NCI-H1417 treated with DMSO at 0.1 percent for 48 hours (cell line): ENCODE measurements around the gene SCRN2.
A peak's percentile ranks its signal among the peaks of the same experiment; 100 is the strongest.

Experiments
- DNase-seq: peaks from one replicate; lab custom pipeline; 2025; lab: John Stamatoyannopoulos, UW

Gene SCRN2

GRCh38 chr17:47840742-47841487 is at the start of gene SCRN2:
SCRN2 (minus strand) TSS chr17:47841273; CDS start chr17:47840843, 430 bp downstream.
- DNase-seq, result no peak

- peak; percentile 18 for DNase-seq
Measured at GRCh38 chr17:47889734-47890529, 48.9 kb upstream of the SCRN2 start.

- DNase-seq, result no peak
Measured at GRCh38 chr17:47888293-47888692, 47.2 kb upstream of the SCRN2 start.

- DNase-seq, result no peak
Measured at GRCh38 chr17:47884905-47885730, 44.0 kb upstream of the SCRN2 start.

- no peak for DNase-seq
Measured at GRCh38 chr17:47884427-47884740, 43.3 kb upstream of the SCRN2 start.

GRCh38 chr17:47883589-47884426 is 42.7 kb upstream of the SCRN2 start:
- DNase-seq, result no peak

GRCh38 chr17:47882695-47883588 is 41.9 kb upstream of the SCRN2 start:
- no peak for DNase-seq

GRCh38 chr17:47882247-47882646 is 41.2 kb upstream of the SCRN2 start:
- no peak for DNase-seq

GRCh38 chr17:47879776-47880454 is 38.8 kb upstream of the SCRN2 start:
- DNase-seq, result no peak

- no peak for DNase-seq
Measured at GRCh38 chr17:47879028-47879585, 38.0 kb upstream of the SCRN2 start.

GRCh38 chr17:47878203-47879027 is 37.3 kb upstream of the SCRN2 start:
- no peak for DNase-seq

- DNase-seq, result no peak
Measured at GRCh38 chr17:47877368-47878034, 36.4 kb upstream of the SCRN2 start.

GRCh38 chr17:47875011-47875985 is 34.2 kb upstream of the SCRN2 start:
- DNase-seq, result no peak

GRCh38 chr17:47873200-47874090 is 32.4 kb upstream of the SCRN2 start:
- no peak for DNase-seq

- DNase-seq, result no peak
Measured at GRCh38 chr17:47872651-47873161, 31.6 kb upstream of the SCRN2 start.
